ENCODE results near the gene H6PD.

The H6PD gene

GRCh38 chr1:9253453-9254105 is 19.0 kb downstream of the H6PD start:
- peaks cover 12 to 35% (median 32%) of the 10 kb centered on the region in 4 donors for H3K4me1 ChIP-seq
- H3K9me3 ChIP-seq: no peaks in the 10 kb centered on the region
- no peaks in the 10 kb centered on the region for H3K27me3 ChIP-seq
- peaks cover 0 to 22% (median 8%) of the 10 kb centered on the region in 3 donors for H3K36me3 ChIP-seq
- no peak for TF ChIP-seq CTCF (IDR thresholded peaks at IDR 0.05)
- H3K4me3 ChIP-seq: no peak overlapping the region
- intact Hi-C loops (cut with DNase I; ENCODE audit: low total_unique reads): loop anchor here (5.0 kb wide), 1 partner anchor 51 kb away; no protein-coding TSS in a partner anchor
- peak overlapping the region in 1 of 2 donors; percentile 40 for H3K27ac ChIP-seq
- no peak for DNase-seq

DNA sequence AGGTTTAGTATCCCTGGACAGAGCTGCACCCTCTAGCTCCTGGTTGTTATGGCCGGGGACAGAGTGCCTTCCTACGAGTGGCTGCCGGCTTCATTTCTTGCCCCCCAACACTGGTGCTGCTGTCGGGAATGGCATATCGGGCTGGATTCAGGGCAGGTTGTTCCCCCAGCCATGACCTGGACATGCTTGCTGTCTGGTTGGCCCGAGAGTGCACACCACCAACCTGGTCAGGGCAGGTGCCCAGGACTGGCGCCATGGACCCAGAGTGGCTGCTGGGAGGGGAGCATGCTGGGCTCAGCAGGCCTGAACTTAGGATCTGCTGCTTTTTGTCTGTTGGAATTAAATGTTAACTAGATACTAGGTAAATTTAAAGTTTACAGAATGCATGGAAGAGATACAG is 21.8 kb downstream of the H6PD start:
- intact Hi-C loops (cut with DNase I; ENCODE audit: low total_unique reads): no loop called here
- TF ChIP-seq CTCF (IDR thresholded peaks at IDR 0.05): no peak
- H3K36me3 ChIP-seq: peaks cover 0 to 22% (median 8%) of the 10 kb centered on the region in 3 donors
- H3K4me1 ChIP-seq: peaks cover 1 to 7% (median 4%) of the 10 kb centered on the region in 4 donors
- H3K27me3 ChIP-seq: no peaks in the 10 kb centered on the region
- H3K9me3 ChIP-seq: no peaks in the 10 kb centered on the region
- H3K4me3 ChIP-seq: no peak overlapping the region
- H3K27ac ChIP-seq: no peak overlapping the region
- no peak for DNase-seq

DNA sequence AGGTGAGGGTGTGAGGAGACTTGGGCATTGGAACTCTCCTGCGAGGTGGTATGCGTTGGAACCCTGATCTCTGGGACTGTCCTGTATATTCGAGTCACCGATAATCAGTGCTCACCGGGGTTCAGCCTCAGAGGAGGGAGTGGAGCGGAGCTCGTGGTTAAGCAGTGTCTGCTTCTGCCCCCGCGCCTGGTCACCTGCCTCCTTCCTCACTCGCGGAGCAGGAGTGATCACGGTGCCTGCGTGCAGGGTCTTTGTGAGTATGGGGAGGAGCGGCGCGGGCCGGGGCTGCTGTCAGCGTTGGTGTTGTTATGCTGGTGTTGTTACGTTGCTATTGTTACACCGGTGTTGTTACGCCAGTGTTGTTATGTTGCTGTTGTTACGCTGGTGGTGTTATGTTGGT is 23.3 kb downstream of the H6PD start:
- no peak for TF ChIP-seq CTCF (IDR thresholded peaks at IDR 0.05)
- Histone ChIP-seq H3K9me3 (no peaks in the 10 kb centered on the region), H3K4me3 (no peak overlapping the region), H3K27ac (no peak overlapping the region), H3K4me1 (no peaks in the 10 kb centered on the region), H3K27me3 (no peaks in the 10 kb centered on the region), H3K36me3 (peaks cover 7 to 37% (median 18%) of the 10 kb centered on the region in 3 donors)
- intact Hi-C loops (cut with DNase I; ENCODE audit: low total_unique reads): no loop called here
- DNase-seq: no peak

GRCh38 chr1:9258629-9259028 is 24.1 kb downstream of the H6PD start:
- no peak for TF ChIP-seq CTCF (IDR thresholded peaks at IDR 0.05)
- no peak for DNase-seq
- Histone ChIP-seq H3K36me3 (peaks cover 14 to 45% (median 26%) of the 10 kb centered on the region in 3 donors), H3K4me1 (no peaks in the 10 kb centered on the region), H3K9me3 (no peaks in the 10 kb centered on the region), H3K27me3 (no peaks in the 10 kb centered on the region), H3K4me3 (no peak overlapping the region), H3K27ac (no peak overlapping the region)
- intact Hi-C loops (cut with DNase I; ENCODE audit: low total_unique reads): no loop called here

DNA sequence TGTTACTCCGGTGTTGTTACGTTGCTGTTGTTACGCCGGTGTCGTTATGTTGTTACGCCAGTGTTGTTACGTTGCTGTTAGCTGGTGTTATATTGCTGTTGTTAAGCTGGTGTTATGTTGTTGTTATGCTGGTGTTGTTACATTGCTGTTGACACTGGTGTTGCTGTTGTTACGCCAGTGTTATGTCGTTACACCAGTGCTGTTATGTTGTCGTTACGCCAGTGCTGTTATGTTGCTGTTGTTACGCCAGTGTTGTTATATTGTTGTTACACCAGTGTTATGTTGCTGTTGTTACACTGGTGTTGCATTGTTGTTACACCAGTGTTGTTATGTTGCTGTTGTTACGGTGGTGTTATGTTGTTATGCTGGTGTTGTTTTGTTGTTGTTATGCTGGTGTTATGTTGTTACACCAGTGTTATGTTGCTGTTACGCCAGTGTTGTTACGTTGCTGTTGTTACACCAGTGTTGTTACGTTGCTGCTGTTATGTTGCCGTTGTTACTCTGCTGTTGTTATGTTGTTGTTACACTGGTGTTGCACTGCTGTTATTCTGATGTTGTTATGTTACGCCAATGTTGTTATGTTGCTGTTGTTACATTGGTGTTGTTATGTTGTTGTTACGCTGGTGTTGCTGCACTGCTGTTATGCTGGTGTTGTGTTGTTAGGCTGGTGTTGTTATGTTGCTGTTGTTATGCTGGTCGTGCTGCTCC is 25.6 kb downstream of the H6PD start:
- H3K4me1 ChIP-seq: no peaks in the 10 kb centered on the region
- no peak overlapping the region for H3K27ac ChIP-seq
- DNase-seq: no peak
- H3K27me3 ChIP-seq: no peaks in the 10 kb centered on the region
- H3K9me3 ChIP-seq: no peaks in the 10 kb centered on the region
- intact Hi-C loops (cut with DNase I; ENCODE audit: low total_unique reads): no loop called here
- peaks cover 29 to 61% (median 41%) of the 10 kb centered on the region in 3 donors for H3K36me3 ChIP-seq
- no peak overlapping the region for H3K4me3 ChIP-seq
- no peak for TF ChIP-seq CTCF (IDR thresholded peaks at IDR 0.05)

Data from tibial artery (tissue), 4 donors.